ENCODE measurements around the gene ENTPD6. TPM values are rescaled to one million over a fixed set of nuclear protein-coding genes. Genes with fewer than 3 reads are reported as not detected.

ENTPD6 gene
- total and polyA plus RNA-seq, 2 donors (not counting 1 experiment from before 2014, with no cell fraction given), result 64.4 to 79.8 TPM

DNA sequence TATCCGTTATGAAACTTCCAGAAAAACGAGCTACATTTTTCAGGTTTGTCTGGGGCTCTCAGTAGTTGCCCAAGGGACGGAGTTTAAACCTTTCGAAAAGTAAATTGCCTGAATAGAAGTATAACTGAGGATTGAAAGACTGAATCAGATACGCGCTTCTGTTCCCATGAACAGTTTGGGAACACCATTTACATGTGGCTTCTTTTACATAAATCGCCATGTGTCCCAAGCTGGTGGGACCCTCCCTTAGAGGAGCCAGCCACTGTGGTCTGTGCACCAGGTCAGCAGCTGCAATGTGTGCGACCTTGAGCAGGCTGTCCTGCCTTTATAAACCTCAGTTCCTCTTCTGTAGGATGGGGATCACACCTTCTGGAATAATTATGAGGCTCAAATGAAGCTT lies 11.0 kb downstream of the ENTPD6 start:
- Mint-ChIP-seq H3K9me3 (ENCODE audit: insufficient read depth) (no peaks in the 10 kb centered on the region), H3K4me1 (peaks cover 22% of the 10 kb centered on the region), H3K27ac (no peak overlapping the region), H3K4me3 (no peak overlapping the region), H3K27me3 (no peaks in the 10 kb centered on the region)
- ATAC-seq (ENCODE audit: low read depth), result no peak
- Histone ChIP-seq H3K9me3 (ENCODE audit: control extremely low read depth in 1 of 3, control insufficient read depth in 2 of 3, insufficient read depth in 1 of 3, low read length in 2 of 3) (no peaks in the 10 kb centered on the region), H3K4me2 (replicated peaks; ENCODE audit: low read depth, low read length, poor library complexity, severe bottlenecking) (no peak overlapping the region), H3K27ac (ENCODE audit: low read length in 2 of 2) (no peak overlapping the region), H3K4me1 (ENCODE audit: control insufficient read depth in 2 of 2, insufficient read depth in 2 of 2, low read length in 2 of 2) (peaks cover 15 to 17% of the 10 kb centered on the region in 2 donors), H3K79me2 (ENCODE audit: control insufficient read depth, insufficient read depth, low read length) (peaks cover 34% of the 10 kb centered on the region), H3K4me3 (ENCODE audit: control extremely low read depth in 1 of 5, extremely low read depth in 1 of 5, insufficient read depth in 1 of 5, low read depth in 2 of 5, low read length in 4 of 5) (no peak overlapping the region), H3K36me3 (replicated peaks in 1 of 2; ENCODE audit: control extremely low read depth in 1 of 2, control insufficient read depth in 1 of 2, extremely low read depth in 1 of 2, insufficient read depth in 2 of 2, low read length in 1 of 2) (peaks cover 0 to 4% of the 10 kb centered on the region in 2 experiments), H2AFZ (ENCODE audit: insufficient read depth, low read depth, low read length, poor library complexity, severe bottlenecking) (no peak overlapping the region), H4K20me1 (ENCODE audit: control insufficient read depth, insufficient read depth, low read length, poor library complexity, severe bottlenecking) (peaks cover 18% of the 10 kb centered on the region), H3K9ac (ENCODE audit: low read length) (no peak overlapping the region), H3K27me3 (replicated peaks in 1 of 4; ENCODE audit: control extremely low read depth in 1 of 4, control insufficient read depth in 3 of 4, insufficient read depth in 4 of 4, low read length in 3 of 4) (no peaks in the 10 kb centered on the region)
- TF ChIP-seq EZH2 (IDR thresholded peaks at IDR 0.05; ENCODE audit: borderline replicate concordance, insufficient read depth, low read depth, low read length, poor library complexity, severe bottlenecking), result no peak
- TF ChIP-seq, protein P1, sequence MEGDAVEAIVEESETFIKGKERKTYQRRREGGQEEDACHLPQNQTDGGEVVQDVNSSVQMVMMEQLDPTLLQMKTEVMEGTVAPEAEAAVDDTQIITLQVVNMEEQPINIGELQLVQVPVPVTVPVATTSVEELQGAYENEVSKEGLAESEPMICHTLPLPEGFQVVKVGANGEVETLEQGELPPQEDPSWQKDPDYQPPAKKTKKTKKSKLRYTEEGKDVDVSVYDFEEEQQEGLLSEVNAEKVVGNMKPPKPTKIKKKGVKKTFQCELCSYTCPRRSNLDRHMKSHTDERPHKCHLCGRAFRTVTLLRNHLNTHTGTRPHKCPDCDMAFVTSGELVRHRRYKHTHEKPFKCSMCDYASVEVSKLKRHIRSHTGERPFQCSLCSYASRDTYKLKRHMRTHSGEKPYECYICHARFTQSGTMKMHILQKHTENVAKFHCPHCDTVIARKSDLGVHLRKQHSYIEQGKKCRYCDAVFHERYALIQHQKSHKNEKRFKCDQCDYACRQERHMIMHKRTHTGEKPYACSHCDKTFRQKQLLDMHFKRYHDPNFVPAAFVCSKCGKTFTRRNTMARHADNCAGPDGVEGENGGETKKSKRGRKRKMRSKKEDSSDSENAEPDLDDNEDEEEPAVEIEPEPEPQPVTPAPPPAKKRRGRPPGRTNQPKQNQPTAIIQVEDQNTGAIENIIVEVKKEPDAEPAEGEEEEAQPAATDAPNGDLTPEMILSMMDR (IDR thresholded peaks at IDR 0.05), result no peak
- DNase-seq, result no peak
- ChIA-PET CTCF (no interaction called here), POLR2A (no interaction called here)
- intact Hi-C loops (cut with micrococcal nuclease), result no loop called here
- WGBS (ENCODE audit: insufficient coverage), result 97% methylated on average over 8 of the region's 8 CpGs

DNA sequence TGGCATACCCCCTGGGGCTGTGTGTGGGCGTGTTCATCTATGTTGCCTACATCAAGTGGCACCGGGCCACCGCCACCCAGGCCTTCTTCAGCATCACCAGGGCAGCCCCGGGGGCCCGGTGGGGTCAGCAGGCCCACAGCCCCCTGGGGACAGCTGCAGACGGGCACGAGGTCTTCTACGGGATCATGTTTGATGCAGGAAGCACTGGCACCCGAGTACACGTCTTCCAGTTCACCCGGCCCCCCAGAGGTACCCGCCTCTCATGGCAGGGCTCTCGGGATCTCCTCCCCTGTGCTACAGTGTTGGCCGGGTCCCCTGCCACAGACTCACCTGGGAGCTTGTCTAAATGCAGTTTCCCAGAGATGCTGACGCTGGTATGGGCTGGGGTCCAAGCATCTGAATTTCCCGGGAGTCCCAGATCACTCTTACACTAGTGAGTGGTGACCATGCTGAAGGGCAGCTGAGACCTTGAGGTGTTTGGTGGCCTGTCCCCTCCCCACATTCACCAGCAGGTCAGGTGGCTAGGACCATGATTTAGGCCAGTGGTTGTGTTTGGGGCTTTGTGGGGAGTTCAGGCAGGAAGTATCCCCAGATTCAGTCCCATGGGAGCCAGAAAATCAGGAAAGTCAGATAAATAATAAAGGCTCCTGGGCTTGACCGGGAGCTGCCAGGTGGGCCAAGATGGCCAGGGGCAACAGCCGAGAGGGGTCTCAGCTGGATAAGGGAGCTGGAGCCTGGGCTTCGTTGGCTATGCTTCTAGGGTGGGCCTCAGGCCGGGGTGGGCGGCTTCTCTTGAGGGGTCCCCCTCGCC lies 11.8 kb downstream of the ENTPD6 start:
- Histone ChIP-seq H3K9ac (ENCODE audit: low read length) (no peak overlapping the region), H3K27me3 (replicated peaks in 1 of 4; ENCODE audit: control extremely low read depth in 1 of 4, control insufficient read depth in 3 of 4, insufficient read depth in 4 of 4, low read length in 3 of 4) (no peaks in the 10 kb centered on the region), H3K36me3 (replicated peaks in 1 of 2; ENCODE audit: control extremely low read depth in 1 of 2, control insufficient read depth in 1 of 2, extremely low read depth in 1 of 2, insufficient read depth in 2 of 2, low read length in 1 of 2) (peaks cover 0 to 11% of the 10 kb centered on the region in 2 experiments), H3K79me2 (ENCODE audit: control insufficient read depth, insufficient read depth, low read length) (peaks cover 30% of the 10 kb centered on the region), H3K4me1 (ENCODE audit: control insufficient read depth in 2 of 2, insufficient read depth in 2 of 2, low read length in 2 of 2) (peaks cover 15 to 17% of the 10 kb centered on the region in 2 donors), H2AFZ (ENCODE audit: insufficient read depth, low read depth, low read length, poor library complexity, severe bottlenecking) (no peak overlapping the region), H3K27ac (ENCODE audit: low read length in 2 of 2) (no peak overlapping the region), H3K9me3 (ENCODE audit: control extremely low read depth in 1 of 3, control insufficient read depth in 2 of 3, insufficient read depth in 1 of 3, low read length in 2 of 3) (no peaks in the 10 kb centered on the region), H3K4me3 (ENCODE audit: control extremely low read depth in 1 of 5, extremely low read depth in 1 of 5, insufficient read depth in 1 of 5, low read depth in 2 of 5, low read length in 4 of 5) (no peak overlapping the region), H3K4me2 (replicated peaks; ENCODE audit: low read depth, low read length, poor library complexity, severe bottlenecking) (no peak overlapping the region), H4K20me1 (ENCODE audit: control insufficient read depth, insufficient read depth, low read length, poor library complexity, severe bottlenecking) (peaks cover 18% of the 10 kb centered on the region)
- Mint-ChIP-seq H3K4me3 (no peak overlapping the region), H3K27me3 (no peaks in the 10 kb centered on the region), H3K4me1 (peaks cover 22% of the 10 kb centered on the region), H3K9me3 (ENCODE audit: insufficient read depth) (no peaks in the 10 kb centered on the region), H3K27ac (no peak overlapping the region)
- ChIA-PET CTCF (no interaction called here), POLR2A (no interaction called here)
- TF ChIP-seq, protein P1 (IDR thresholded peaks at IDR 0.05), result no peak
- no peak for TF ChIP-seq EZH2 (IDR thresholded peaks at IDR 0.05; ENCODE audit: borderline replicate concordance, insufficient read depth, low read depth, low read length, poor library complexity, severe bottlenecking)
- WGBS (ENCODE audit: insufficient coverage), result 97% methylated on average over 18 of the region's 22 CpGs
- DNase-seq (no peak), ATAC-seq (ENCODE audit: low read depth) (no peak)
- intact Hi-C loops (cut with micrococcal nuclease), result no loop called here

All from B cell (primary cell).